ENCODE results near the gene APP.
A peak's percentile ranks its signal among the peaks of the same experiment; 100 is the strongest.

APP gene

DNA sequence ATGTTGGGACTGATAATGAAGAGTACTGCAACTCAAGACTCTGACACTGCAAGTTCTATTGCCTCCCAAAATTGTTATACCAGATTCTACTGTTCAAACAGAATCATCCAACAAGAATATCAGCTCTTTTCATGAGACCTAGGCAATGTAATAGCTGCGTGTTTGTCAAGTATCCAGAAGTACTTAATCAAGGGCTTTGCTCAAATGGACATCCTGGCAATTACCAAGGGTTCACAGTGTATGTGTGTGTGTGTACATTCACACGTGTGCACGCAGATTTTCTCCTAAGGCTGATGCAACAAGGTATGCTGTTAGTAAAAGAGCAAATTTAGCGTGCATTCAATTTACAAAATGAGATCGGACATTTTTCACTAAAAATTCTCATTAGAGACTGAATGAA, 261.2 kb downstream of the APP start:
- no peak overlapping the region for H3K4me3 ChIP-seq (ENCODE audit: low read depth, low read length)
- DNase-seq (ENCODE audit: low read depth): no peak
- no peak for TF ChIP-seq CTCF (conservative IDR thresholded peaks at IDR 0.05; ENCODE audit: low read depth, low read length)

GRCh38 chr21:25908495-25908894, 262.1 kb downstream of the APP start:
- no peak for TF ChIP-seq CTCF (conservative IDR thresholded peaks at IDR 0.05; ENCODE audit: low read depth, low read length)
- no peak for DNase-seq (ENCODE audit: low read depth)
- H3K4me3 ChIP-seq (ENCODE audit: low read depth, low read length): no peak overlapping the region

GRCh38 chr21:25907573-25908275, 262.8 kb downstream of the APP start:
- no peak for TF ChIP-seq CTCF (conservative IDR thresholded peaks at IDR 0.05; ENCODE audit: low read depth, low read length)
- H3K4me3 ChIP-seq (ENCODE audit: low read depth, low read length): no peak overlapping the region
- peak; percentile 33 for DNase-seq (ENCODE audit: low read depth)

DNA sequence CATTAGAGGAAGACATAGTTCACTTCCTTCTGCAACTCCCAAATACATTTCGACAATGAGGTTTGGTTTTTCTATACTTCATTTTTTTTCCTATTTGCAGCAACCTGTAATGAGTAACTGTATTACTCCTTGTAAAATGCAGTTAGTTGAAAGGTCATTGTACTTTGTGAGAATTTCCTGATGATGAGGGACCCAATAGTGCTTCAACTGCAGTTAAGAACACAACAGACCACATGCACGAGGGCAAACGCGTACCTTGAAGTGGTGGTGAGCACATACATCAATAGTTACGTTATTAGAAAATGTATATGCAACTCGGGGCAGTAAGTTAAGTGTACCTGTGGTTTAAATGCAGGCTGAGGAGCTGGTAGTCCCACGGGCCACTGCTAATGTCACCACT, 264.0 kb downstream of the APP start:
- no peak for TF ChIP-seq CTCF (conservative IDR thresholded peaks at IDR 0.05; ENCODE audit: low read depth, low read length)
- no peak for DNase-seq (ENCODE audit: low read depth)
- H3K4me3 ChIP-seq (ENCODE audit: low read depth, low read length): no peak overlapping the region

DNA sequence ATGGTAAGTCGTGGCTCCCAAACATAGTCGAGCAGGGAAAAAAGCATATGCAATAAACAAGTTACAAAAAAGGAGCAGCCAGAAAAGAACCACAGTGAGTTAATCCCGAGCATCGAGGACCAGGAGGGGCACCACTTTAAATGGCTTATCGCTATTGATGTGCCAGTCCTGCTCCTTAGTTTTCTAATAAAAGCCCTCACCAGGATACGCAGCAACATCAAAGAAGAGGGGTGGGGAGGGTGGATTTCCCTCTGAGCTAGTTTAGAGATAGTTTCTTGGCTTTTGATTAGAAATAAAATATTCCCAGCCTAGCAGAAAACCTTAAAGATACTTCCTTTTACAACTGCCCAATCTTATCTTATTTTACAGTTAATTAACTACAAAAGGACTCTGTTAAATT, 265.4 kb downstream of the APP start:
- no peak for TF ChIP-seq CTCF (conservative IDR thresholded peaks at IDR 0.05; ENCODE audit: low read depth, low read length)
- DNase-seq (ENCODE audit: low read depth): no peak
- H3K4me3 ChIP-seq (ENCODE audit: low read depth, low read length): no peak overlapping the region

- no peak overlapping the region for H3K4me3 ChIP-seq (ENCODE audit: low read depth, low read length)
- no peak for TF ChIP-seq CTCF (conservative IDR thresholded peaks at IDR 0.05; ENCODE audit: low read depth, low read length)
Measured at GRCh38 chr21:25904044-25904695, 266.4 kb downstream of the APP start.

GRCh38 chr21:25903607-25904006, 267.0 kb downstream of the APP start:
- TF ChIP-seq CTCF (conservative IDR thresholded peaks at IDR 0.05; ENCODE audit: low read depth, low read length): no peak
- H3K4me3 ChIP-seq (ENCODE audit: low read depth, low read length): no peak overlapping the region
- no peak for DNase-seq (ENCODE audit: low read depth)

More at GRCh38 chr21:25904044-25904695, 266.4 kb downstream of the APP start:
- no peak for DNase-seq (ENCODE audit: low read depth)

Data from choroid plexus epithelial cell (primary cell).